K562 (cell line): ENCODE data around the gene TADA1. TPM values are rescaled to one million over a fixed set of nuclear protein-coding genes. Genes with fewer than 3 reads are reported as not detected.

ENCODE experiments used
- CUX1 ChIP-seq: fragments of 200-800 bp; sonication (Bioruptor generic); IDR thresholded peaks from 2 replicates; pipeline ENCODE4 v1.6.1; 2016; ENCODE audit warnings: missing genetic modification characterization, missing compliant biosample characterization
- HINFP ChIP-seq: fragments of 450-650 bp; conservative IDR thresholded peaks from 2 replicates; pipeline ENCODE4 v1.6.1; 2016; ENCODE audit warnings: missing genetic modification characterization, low read depth, mild to moderate bottlenecking, control low read depth, missing compliant biosample characterization
- NELFE ChIP-seq: IDR thresholded peaks from 2 replicates; pipeline ENCODE4 v1.6.1; 2011; ENCODE audit warnings: mild to moderate bottlenecking; ENCODE audit not compliant: insufficient read depth, insufficient read length
- NR2C1 ChIP-seq, 2 experiments: fragments of 450-650 bp; IDR thresholded peaks; 2 replicates each; pipeline ENCODE4 v1.6.1; 2017; ENCODE audit warnings: mild to moderate bottlenecking in 2 of 2, antibody characterized with exemption in 1 of 2, inconsistent platforms in 1 of 2, missing compliant biosample characterization in 1 of 2, missing genetic modification characterization in 1 of 2
- SMAD1 ChIP-seq: fragments of 150-350 bp; IDR thresholded peaks from 2 replicates; pipeline ENCODE4 v1.6.1; 2014; ENCODE audit warnings: low read length, low read depth; ENCODE audit not compliant: partially characterized antibody
- TEAD2 ChIP-seq: fragments of 450-650 bp; IDR thresholded peaks from 2 replicates; pipeline ENCODE4 v1.6.1; 2016; ENCODE audit warnings: missing genetic modification characterization, control low read depth, missing compliant biosample characterization
- TFAM ChIP-seq: fragments of 250-450 bp; sonication (Bioruptor Pico); conservative IDR thresholded peaks from 2 replicates; pipeline ENCODE4 v1.5.0; 2021; ENCODE audit warnings: mild to moderate bottlenecking, moderate library complexity
- ZNF146 ChIP-seq: IDR thresholded peaks from one replicate; pipeline ENCODE4 v1.6.1; 2018; ENCODE audit warnings: missing compliant biosample characterization; ENCODE audit not compliant: unreplicated experiment
- ZNF449 ChIP-seq: fragments of 250-450 bp; sonication (Bioruptor Pico); IDR thresholded peaks from 2 replicates; pipeline ENCODE4 v1.8.0; 2022; ENCODE audit warnings: moderate library complexity, mild to moderate bottlenecking, inconsistent platforms
- ZNF695 ChIP-seq: fragments of 450-650 bp; formaldehyde crosslinking; IDR thresholded peaks from 2 replicates; pipeline ENCODE4 v1.4.0; 2020; ENCODE audit warnings: mild to moderate bottlenecking, moderate library complexity
- polyA plus RNA-seq, 8 experiments: library from polyadenylated mRNA; depleted of rRNA in 4 of 8; stranded (reverse) in 5 of 8; unstranded in 3 of 8; fragments of >200 nt; fragmentation: Nextera tagmentation in 2 of 8; fragmentation: Illumina TruSeq in 1 of 8; extraction: Ambion mirVana in 2 of 8; extraction: Trizol in 1 of 8; gene quantifications; 2 replicates each; pipeline versions ENCODE4 v1.2.1 to v1.2.3, GENCODE V29; 2011 to 2014; ENCODE audit warnings: inconsistent platforms in 1 of 8, missing spikeins in 1 of 8
- total RNA-seq, 7 experiments: library from RNA; depleted of rRNA in 6 of 7; stranded (reverse); fragments of >200 nt in 6 of 7; fragmentation: Illumina TruSeq in 2 of 7; extraction: Trizol in 2 of 7; gene quantifications; 2 replicates each; pipeline versions ENCODE4 v1.2.1 to v1.2.3, GENCODE V29; 2011 to 2021; ENCODE audit warnings: low replicate concordance in 1 of 7
- TF ChIP-seq, protein P1 (sequence below): fragments of 450-650 bp; formaldehyde crosslinking; IDR thresholded peaks from 2 replicates; pipeline ENCODE4 v1.4.0; 2022; ENCODE audit warnings: mild to moderate bottlenecking, moderate library complexity

The TADA1 gene
- total and polyA plus RNA-seq, 9 of the 15 experiments (the other 6 are each of a cell fraction or from before 2014, with no cell fraction given) = 15.9 to 76.5 (median 28.7) TPM

DNA sequence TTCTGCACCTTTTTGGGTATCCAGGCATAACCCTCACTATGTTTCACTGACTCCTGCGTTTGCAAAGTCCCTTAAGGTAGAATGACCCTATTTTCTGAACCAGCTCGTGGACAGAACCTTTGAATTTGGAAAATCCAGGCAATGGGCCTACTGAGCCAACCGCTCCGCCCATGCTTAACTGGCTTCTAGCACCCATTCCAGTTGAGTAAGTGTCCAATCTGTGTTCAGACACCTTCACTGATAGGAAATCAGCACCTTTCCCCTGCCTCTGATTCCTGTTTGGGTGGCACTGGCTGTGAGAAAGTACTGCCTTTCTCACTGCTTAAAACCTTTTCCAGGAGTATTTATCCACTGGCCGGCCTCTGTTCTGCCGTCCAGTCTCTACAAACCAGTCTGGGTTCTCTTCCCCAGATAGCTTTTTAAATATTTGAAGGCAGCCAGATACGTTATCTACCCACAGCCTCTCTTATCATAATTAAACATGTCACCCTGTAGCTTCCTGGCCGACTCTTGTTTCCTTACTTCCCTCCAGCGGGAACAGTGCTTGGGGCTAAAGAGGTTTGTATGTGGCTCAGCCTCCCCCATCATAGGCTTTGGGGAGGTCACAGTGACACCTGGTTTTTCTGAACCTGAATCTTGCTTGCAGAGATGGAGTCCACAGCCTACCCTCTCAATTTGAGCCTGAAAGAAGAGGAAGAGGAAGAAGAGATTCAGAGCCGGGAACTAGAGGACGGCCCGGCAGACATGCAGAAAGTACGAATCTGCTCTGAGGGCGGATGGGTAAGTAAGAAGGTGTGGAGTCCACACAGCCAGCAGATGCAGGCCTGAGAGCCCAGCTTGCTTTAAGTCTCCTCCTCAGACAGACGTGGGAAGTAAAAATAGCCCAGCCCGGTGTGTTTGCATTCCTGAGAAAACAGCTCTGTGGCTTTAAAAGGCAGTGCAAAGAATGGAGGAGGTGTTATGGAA is 35.5 kb downstream of the TADA1 start (continued):
- TF ChIP-seq CUX1 (CRISPR knock-in tag) (no peak), ZNF449 (CRISPR knock-in tag) (no peak), HINFP (tag) (no peak), ZNF695 (CRISPR knock-in tag) (no peak), TFAM (CRISPR knock-in tag) (no peak), NR2C1 (IDR thresholded peaks at IDR 0.05) (no peak), NR2C1 (tag; IDR thresholded peaks at IDR 0.05) (no peak), TEAD2 (tag) (no peak), SMAD1 (no peak), NELFE (no peak), ZNF146 (CRISPR knock-in tag) (no peak)
- TF ChIP-seq, protein P1, sequence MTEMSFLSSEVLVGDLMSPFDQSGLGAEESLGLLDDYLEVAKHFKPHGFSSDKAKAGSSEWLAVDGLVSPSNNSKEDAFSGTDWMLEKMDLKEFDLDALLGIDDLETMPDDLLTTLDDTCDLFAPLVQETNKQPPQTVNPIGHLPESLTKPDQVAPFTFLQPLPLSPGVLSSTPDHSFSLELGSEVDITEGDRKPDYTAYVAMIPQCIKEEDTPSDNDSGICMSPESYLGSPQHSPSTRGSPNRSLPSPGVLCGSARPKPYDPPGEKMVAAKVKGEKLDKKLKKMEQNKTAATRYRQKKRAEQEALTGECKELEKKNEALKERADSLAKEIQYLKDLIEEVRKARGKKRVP (CRISPR knock-in tag) = 0 out of 2 replicates have a peak, but pooled peaks have one; percentile 22
